ENCODE results near the gene EMILIN1.

Gene EMILIN1

GRCh38 chr2:27079233-27080139 is 1.1 kb downstream of the EMILIN1 start:
- no peak for DNase-seq

DNA sequence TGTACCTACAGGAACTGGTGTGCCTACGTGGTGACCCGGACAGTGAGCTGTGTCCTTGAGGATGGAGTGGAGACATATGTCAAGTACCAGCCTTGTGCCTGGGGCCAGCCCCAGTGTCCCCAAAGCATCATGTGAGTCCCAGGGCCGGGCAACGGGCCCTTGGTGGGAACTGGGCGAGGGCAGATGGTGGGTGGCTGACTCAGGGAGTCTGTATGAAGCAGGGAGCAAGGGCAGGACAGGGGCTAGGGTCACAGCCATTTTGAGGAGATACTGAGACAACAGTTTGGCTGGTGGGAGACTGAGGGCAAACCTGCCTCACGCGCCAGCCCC is 1.7 kb downstream of the EMILIN1 start:
- no peak for DNase-seq

GRCh38 chr2:27080603-27080936 is 2.2 kb downstream of the EMILIN1 start:
- no peak for DNase-seq

DNA sequence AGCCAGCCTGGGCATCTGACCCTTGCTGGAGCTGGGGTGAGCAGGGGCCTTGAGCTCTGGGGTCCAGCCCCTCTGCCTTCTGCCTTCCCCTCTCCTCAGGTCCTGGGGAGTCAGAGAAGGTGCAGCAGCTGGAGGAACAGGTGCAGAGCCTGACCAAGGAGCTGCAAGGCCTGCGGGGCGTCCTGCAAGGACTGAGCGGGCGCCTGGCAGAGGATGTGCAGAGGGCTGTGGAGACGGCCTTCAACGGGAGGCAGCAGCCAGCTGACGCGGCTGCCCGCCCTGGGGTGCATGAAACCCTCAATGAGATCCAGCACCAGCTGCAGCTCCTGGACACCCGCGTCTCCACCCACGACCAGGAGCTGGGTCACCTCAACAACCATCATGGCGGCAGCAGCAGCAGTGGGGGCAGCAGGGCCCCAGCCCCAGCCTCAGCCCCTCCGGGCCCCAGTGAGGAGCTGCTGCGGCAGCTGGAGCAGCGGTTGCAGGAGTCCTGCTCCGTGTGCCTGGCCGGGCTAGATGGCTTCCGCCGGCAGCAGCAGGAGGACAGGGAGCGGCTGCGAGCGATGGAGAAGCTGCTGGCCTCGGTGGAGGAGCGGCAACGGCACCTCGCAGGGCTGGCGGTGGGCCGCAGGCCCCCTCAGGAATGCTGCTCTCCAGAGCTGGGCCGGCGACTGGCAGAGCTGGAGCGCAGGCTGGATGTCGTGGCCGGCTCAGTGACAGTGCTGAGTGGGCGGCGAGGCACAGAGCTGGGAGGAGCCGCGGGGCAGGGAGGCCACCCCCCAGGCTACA is 3.8 kb downstream of the EMILIN1 start:
- DNase-seq: no peak

DNA sequence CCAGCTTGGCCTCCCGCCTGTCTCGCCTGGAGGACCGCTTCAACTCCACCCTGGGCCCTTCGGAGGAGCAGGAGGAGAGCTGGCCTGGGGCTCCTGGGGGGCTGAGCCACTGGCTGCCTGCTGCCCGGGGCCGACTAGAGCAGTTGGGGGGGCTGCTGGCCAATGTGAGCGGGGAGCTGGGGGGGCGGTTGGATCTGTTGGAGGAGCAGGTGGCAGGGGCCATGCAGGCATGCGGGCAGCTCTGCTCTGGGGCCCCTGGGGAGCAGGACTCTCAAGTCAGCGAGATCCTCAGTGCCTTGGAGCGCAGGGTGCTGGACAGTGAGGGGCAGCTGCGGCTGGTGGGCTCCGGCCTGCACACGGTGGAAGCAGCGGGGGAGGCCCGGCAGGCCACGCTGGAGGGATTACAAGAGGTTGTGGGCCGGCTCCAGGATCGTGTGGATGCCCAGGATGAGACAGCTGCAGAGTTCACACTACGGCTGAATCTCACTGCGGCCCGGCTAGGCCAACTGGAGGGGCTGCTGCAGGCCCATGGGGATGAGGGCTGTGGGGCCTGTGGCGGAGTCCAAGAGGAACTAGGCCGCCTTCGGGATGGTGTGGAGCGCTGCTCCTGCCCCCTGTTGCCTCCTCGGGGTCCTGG is 4.5 kb downstream of the EMILIN1 start:
- DNase-seq: no peak

DNA sequence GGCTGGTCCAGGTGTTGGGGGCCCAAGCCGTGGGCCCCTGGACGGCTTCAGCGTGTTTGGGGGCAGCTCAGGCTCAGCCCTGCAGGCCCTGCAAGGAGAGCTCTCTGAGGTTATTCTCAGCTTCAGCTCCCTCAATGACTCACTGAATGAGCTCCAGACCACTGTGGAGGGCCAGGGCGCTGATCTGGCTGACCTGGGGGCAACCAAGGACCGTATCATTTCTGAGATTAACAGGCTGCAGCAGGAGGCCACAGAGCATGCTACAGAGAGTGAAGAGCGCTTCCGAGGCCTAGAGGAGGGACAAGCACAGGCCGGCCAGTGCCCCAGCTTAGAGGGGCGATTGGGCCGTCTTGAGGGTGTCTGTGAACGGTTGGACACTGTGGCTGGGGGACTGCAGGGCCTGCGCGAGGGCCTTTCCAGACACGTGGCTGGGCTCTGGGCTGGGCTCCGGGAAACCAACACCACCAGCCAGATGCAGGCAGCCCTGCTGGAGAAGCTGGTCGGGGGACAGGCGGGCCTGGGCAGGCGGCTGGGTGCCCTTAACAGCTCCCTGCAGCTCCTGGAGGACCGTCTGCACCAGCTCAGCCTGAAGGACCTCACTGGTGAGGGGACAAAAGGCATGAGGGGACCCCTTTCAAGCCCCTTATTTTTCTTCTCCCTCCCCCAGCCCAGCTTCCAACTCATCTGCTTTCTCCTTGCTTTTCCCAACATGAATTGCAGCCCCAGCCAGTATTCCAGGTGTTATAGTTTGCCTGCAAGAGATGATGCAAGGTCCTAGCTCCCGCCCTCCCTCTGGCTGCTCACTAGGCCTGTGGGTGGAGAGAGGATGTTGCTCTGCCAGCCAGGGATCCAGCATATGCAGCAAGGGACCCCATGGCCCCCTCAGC is 5.2 kb downstream of the EMILIN1 start:
- DNase-seq: no peak

- no peak for DNase-seq
Measured at GRCh38 chr2:27084297-27085061, 6.1 kb downstream of the EMILIN1 start.

GRCh38 chr2:27085062-27085672 is 6.8 kb downstream of the EMILIN1 start:
- DNase-seq: no peak

- peak in 49 of 56 donors; percentile 11 to 82 (median 56) for DNase-seq
Measured at GRCh38 chr2:27085673-27086089, 7.3 kb downstream of the EMILIN1 start.

GRCh38 chr2:27086090-27086723 is 7.8 kb downstream of the EMILIN1 start:
- peak in 55 of 56 donors; percentile 56 to 97 (median 91) for DNase-seq

- peak in 32 of 56 donors; percentile 14 to 76 (median 56) for DNase-seq
Measured at GRCh38 chr2:27086724-27087593, 8.5 kb downstream of the EMILIN1 start, which contains the start of gene KHK. Gene KHK (plus strand): TSS chr2:27086772. CDS start chr2:27087260, 488 bp downstream.

DNA sequence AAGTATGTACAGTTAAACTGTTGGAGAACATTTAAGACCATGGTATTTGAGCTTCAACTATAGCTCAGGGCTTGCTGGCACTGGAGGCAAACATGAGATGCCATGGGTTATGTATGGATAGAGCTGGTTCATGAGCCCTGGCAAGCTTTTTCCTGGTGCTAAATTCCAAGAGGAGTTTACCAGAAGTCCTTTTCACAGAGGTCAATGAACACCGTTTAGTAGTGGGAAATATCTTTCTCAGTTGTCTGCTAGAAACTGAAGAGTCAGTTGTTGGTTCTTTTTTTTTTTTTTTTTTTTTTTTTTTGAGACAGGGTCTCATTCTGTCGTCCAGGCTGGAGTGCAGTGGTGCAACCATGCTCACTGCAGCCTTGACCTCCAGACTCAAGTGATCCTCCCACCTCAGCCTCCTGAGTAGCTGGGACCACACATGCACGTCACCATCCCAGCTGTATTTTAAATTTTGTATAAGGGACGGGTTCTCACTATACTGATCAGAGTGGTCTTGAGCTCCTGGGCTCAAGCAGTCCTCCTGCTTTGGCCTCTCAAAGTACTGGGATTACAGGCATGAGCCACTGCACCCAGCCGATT is 9.5 kb downstream of the EMILIN1 start:
- no peak for DNase-seq

DNA sequence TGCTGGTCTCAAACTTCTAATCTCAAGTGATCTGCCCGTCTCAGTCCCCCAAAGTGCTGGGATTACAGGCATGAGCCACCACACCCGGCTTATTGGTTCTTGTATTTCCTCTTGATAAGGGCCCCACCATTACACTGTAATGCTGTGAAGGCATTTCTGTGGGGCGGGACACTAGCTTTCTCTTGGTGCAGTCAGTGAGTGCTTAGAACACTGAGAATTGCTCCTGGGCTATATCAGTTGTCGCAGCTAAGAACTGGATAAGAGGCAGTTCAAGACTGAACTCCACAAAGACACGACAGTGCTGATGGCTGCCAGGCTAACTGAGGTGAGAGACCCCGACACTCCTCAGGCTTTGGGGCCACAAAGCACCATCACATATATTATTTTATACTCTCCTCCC is 10.2 kb downstream of the EMILIN1 start:
- DNase-seq: no peak

DNA sequence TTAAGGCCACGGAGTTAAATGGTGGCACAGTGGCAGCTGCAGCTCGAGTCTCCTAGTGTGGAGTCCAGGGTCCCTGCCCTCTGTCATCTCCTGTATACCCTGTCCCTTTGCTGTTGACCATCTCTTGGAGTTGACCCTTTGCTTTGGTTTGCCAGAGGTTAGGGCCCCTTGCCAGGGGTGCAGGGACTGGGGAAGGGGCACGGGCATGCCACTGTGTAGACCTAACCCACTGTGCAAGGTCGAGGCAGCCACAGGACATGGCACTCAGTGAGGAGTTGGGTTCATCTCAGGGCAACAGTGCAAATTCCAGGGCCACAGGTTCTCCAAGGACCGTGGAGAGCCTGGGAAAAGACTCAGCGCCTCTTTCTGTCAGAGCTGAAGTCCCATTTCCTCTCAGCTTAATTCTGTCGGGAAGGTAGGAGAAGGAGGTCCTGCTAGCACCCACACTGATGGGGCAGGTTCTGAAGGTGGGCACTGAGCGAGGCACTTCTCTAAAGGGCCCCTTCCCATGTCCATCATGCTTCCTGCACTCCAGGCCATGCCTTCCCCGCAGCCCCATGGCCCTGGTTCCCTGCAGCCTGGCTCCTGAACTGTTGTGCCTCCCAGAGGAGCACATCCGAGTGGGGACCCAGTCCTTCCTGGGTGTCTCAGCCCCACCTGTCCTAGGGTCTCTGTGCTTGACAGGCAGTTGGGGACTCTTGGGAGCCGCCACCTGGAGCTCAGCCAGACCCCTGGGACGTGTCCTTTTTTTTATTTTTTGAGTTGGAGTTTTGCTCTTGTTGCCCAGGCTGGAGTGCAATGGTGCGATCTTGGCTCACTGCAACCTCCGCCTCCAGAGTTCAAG is 10.9 kb downstream of the EMILIN1 start:
- no peak for DNase-seq

GRCh38 chr2:27091746-27092695 is 13.6 kb downstream of the EMILIN1 start:
- no peak for DNase-seq
